GM06990 (cell line): ENCODE results near the gene CCDC170.

Experiments
- DNase-seq: peaks from one replicate; pipeline ENCODE4 v3.0.0-alpha.2; 2011; ENCODE audit not compliant: insufficient read length; ENCODE audit errors: extremely low read depth
- H3K27me3 ChIP-seq: replicated peaks from 2 replicates; pipeline ENCODE4 v1.6.0; 2011; ENCODE audit warnings: low read length; ENCODE audit not compliant: control insufficient read depth, insufficient read depth
- H3K36me3 ChIP-seq: 2 replicates; pipeline ENCODE4 v1.5.1; 2011; ENCODE audit warnings: low read length; ENCODE audit not compliant: control insufficient read depth, insufficient read depth
- H3K4me3 ChIP-seq: replicated peaks from 2 replicates; pipeline ENCODE4 v1.5.1; 2011; ENCODE audit warnings: low read depth, mild to moderate bottlenecking, control low read depth, low read length
- TF ChIP-seq, protein P1 (sequence below): IDR thresholded peaks from 2 replicates; pipeline ENCODE4 v1.5.1; 2011; ENCODE audit warnings: low read length, control low read depth, mild to moderate bottlenecking, inconsistent platforms; ENCODE audit not compliant: insufficient read depth, poor library complexity, severe bottlenecking

Gene CCDC170

GRCh38 chr6:151616091-151616513, 122.3 kb downstream of the CCDC170 start:
- Histone ChIP-seq H3K4me3 (no peak overlapping the region), H3K36me3 (no peaks in the 10 kb centered on the region), H3K27me3 (peaks cover 1% of the 10 kb centered on the region; the same call in 1 of the 2 replicates)
- no peak for DNase-seq
- TF ChIP-seq, protein P1, sequence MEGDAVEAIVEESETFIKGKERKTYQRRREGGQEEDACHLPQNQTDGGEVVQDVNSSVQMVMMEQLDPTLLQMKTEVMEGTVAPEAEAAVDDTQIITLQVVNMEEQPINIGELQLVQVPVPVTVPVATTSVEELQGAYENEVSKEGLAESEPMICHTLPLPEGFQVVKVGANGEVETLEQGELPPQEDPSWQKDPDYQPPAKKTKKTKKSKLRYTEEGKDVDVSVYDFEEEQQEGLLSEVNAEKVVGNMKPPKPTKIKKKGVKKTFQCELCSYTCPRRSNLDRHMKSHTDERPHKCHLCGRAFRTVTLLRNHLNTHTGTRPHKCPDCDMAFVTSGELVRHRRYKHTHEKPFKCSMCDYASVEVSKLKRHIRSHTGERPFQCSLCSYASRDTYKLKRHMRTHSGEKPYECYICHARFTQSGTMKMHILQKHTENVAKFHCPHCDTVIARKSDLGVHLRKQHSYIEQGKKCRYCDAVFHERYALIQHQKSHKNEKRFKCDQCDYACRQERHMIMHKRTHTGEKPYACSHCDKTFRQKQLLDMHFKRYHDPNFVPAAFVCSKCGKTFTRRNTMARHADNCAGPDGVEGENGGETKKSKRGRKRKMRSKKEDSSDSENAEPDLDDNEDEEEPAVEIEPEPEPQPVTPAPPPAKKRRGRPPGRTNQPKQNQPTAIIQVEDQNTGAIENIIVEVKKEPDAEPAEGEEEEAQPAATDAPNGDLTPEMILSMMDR = no peak

DNA sequence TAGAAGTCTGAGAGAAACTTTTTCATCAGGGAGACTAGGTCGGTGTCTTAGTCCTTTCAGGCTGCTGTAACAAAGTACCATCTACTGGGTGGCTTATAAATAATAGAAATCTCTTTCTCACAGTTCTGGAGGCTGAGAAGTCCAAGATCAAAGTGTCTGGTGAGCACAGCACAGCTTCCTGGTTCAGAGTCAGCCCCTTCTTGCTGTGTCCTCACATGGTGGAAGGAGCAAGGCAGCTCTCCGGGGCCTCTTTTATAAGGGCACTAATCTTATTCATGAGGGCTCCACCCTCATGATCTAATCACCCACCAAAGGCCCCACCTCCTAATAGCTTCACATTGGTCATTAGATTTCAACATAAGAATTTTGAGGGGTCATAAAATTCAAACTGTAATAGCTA, 122.8 kb downstream of the CCDC170 start:
- H3K27me3 ChIP-seq = peaks cover 1% of the 10 kb centered on the region; the same call in 1 of the 2 replicates
- TF ChIP-seq, protein P1 = no peak
- no peaks in the 10 kb centered on the region for H3K36me3 ChIP-seq
- no peak overlapping the region for H3K4me3 ChIP-seq
- DNase-seq = no peak

DNA sequence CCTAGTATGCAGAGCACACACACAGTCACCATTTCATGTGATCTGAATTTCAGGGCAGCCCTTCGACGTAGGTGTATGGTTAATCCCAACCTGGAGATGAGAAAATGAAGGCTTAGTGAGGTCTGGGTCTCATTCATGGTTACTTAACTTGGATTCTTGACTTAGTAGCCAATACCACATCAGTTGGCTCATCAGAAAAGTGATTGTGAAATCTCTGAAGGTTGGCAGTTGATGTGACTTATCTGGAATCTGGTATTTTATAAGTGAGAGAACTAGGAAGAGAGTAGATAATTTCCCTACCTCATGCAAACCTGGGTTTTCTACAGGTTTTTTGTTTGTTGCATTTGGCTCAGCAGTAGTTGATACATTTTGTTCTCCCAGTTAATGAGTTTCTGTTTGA, 123.7 kb downstream of the CCDC170 start:
- peaks cover 1% of the 10 kb centered on the region; the same call in 1 of the 2 replicates for H3K27me3 ChIP-seq
- no peak overlapping the region for H3K4me3 ChIP-seq
- TF ChIP-seq, protein P1 = no peak
- no peak for DNase-seq
- no peaks in the 10 kb centered on the region for H3K36me3 ChIP-seq

DNA sequence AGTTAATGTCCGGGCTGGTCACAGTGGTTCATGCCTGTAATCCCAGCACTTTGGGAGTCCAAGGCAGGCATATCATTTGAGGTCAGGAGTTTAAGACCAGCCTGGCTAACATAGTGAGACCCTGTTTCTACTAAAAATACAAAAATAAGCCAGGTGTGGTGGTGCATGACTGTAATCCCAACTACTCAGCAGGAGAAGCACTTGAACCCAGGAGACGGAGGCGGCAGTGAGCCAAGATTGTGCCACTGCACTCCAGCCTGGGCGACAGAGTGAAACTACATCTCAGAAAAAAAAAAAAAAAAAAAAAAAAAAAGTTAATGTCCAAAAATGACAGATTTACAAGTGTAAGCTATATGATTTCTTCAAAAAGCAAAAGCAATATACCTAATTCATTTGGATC, 124.9 kb downstream of the CCDC170 start:
- H3K36me3 ChIP-seq = no peaks in the 10 kb centered on the region

GRCh38 chr6:151620179-151620578, 126.4 kb downstream of the CCDC170 start:
- DNase-seq = no peak
- Histone ChIP-seq H3K27me3 (peaks cover 1% of the 10 kb centered on the region; the same call in 1 of the 2 replicates), H3K4me3 (no peak overlapping the region), H3K36me3 (no peaks in the 10 kb centered on the region)
- TF ChIP-seq, protein P1 = no peak

More for the DNA sequence above, 124.9 kb downstream of the CCDC170 start:
- no peak overlapping the region for H3K4me3 ChIP-seq
- no peak for DNase-seq
- peaks cover 1% of the 10 kb centered on the region; the same call in 1 of the 2 replicates for H3K27me3 ChIP-seq
- TF ChIP-seq, protein P1 = no peak

- peaks cover 1% of the 10 kb centered on the region; the same call in 1 of the 2 replicates for H3K27me3 ChIP-seq
- DNase-seq = no peak
- no peak overlapping the region for H3K4me3 ChIP-seq
- H3K36me3 ChIP-seq = no peaks in the 10 kb centered on the region
- TF ChIP-seq, protein P1 = no peak
Measured at GRCh38 chr6:151624071-151624470, 130.3 kb downstream of the CCDC170 start.
